Measurements from ENCODE around the gene FCER1G.
"Not testable (repeated sequence)": the region's sequence is repeated elsewhere in the genome, so short reads cannot be mapped to it uniquely, and the experiment has no call there.

FCER1G gene

DNA sequence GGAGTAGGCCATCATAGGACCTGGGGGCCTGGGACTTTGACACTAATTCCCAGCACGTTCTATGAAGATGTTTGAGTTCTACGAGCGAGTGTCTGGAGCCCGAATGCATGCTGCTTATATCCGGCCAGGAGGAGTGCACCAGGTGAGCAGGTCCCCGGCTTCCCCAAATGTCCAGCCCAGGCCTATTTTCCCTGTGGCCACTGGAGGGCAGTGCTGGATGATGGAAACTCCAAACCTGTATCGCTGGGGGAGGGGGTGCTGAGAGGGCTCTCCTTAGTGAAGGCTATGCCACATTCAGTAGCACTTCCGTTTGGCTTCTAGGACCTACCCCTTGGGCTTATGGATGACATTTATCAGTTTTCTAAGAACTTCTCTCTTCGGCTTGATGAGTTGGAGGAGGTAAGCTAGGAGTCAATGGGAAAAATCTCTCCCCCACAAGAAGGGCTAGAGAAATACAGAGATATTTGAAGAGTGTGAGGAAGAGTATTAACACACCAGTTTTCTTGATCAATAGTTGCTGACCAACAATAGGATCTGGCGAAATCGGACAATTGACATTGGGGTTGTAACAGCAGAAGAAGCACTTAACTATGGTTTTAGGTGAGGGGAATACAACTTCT lies 5.2 kb upstream of the FCER1G start:
- DNase-seq, result peak in 1 of 2 experiments; percentile 39

- no peak for DNase-seq
Measured at GRCh38 chr1:161214369-161214768, 726 bp upstream of the FCER1G start.

GRCh38 chr1:161216945-161217712 lies 2.0 kb downstream of the FCER1G start:
- no peak for DNase-seq

DNA sequence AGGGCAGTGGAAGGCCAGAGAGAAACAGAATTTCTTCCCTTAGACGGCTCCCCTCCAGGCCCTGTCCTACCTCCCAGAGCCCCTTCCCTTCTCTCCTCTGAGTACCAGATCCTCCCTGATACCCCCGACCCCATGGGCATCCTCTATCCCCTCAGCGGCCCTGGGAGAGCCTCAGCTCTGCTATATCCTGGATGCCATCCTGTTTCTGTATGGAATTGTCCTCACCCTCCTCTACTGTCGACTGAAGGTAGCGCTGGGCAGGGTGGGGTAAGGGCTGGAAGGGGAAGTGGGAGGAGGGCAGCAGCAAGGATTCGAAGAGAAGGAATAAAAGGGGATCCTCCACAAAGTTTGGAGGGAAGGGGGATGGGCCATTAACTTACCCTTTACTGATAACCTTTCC lies 2.7 kb downstream of the FCER1G start:
- DNase-seq, result no peak

DNA sequence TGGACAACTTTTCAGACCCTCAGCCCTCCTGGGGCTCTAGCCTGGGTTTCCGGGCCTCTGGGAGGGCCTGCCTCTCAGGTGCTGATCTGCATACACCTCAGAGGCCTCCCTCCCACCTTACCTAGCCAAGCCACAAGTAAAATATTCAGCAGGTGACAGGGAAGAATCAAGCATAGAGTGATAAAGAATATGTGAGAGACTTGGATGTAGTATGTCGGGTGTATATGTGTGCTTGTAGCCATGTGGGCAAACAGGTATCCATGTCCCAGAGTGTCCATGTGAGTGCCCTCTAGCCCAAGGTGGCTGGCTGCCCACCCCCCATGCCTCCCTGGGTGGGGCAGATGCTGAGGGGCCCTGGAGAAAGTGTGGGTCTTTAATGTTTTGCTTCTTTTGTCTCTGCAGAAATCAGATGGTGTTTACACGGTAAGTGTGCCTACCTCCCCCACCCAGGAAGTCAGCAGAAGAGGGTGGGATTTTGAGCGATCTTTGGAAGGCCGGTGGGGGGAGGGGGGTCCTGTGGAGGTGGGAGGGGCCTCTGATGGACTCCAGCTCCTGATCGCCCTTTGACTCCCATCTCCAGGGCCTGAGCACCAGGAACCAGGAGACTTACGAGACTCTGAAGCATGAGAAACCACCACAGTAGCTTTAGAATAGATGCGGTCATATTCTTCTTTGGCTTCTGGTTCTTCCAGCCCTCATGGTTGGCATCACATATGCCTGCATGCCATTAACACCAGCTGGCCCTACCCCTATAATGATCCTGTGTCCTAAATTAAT lies 3.4 kb downstream of the FCER1G start:
- no peak for DNase-seq

DNA sequence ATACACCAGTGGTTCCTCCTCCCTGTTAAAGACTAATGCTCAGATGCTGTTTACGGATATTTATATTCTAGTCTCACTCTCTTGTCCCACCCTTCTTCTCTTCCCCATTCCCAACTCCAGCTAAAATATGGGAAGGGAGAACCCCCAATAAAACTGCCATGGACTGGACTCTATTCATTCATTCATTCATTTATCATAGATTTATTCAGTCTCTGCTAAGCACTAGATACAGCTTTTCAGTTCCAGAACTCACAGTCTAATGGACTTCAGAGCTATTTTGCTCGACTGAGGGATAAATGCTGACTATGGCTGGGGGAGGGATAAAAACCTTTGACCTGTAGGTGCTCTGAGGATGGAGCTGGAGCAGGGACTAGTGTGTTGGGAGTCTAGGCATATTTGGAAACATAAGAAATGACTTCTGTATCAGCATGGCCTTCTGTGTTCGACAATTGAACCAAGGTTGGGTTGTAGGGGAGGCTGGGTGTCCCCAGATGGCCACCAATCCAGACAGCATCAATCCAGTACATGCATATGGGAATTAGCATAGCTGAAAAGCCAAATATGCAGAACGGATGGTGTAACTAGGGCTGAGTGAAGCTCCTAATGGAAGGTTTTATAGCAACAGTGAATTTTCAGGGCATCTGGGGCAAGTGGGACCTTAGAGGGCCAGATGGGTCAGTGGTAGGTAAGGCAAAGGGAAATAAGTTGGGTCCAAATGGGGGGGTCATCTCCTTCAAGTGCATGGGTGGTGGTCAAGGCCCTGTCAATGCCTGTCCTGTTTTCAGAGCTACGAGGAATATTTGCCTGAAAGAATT lies 4.2 kb downstream of the FCER1G start:
- DNase-seq, result no peak

GRCh38 chr1:161220002-161220401 lies 4.9 kb downstream of the FCER1G start:
- DNase-seq, result no peak

DNA sequence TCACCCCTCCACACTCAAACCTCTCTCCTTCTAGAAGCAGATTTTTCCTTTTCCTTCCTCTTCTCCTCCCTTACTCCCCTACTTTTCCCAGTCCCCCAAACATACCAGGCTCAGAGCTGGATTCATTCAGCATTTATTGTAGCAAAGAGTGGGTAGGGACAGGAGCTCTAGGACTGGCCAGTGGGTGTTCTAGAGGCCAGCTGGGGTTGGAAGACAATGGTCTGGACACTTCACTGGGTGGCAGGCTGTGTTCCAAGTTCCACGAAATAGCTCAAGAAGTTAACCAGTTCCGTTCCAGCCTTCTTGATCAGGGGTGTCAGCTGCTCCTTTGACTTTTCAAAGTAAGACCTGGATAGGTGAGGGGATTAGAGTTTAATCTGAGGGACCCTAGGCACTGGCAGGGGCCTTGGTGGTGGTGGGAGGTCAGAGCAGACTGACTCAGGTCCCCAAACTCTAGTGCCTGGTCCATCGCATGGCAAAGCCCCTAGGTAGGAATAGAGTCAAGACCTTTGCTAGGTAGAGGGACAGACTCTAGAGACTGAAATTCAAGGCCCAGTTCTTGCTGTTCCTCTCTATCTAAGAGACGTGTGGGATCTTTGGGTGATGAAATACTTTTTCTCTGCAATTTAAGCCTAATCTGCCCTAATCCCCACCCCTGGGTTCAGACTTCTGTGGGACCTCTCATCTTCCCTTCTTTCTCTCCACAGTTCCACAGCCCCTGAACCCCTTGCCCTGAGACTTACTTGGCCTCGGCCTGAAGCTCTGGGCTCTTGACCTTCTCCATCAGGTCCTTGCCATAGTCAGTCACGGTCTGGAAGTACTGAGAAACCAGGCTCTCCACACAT lies 7.3 kb downstream of the FCER1G start:
- DNase-seq, result no peak

DNA sequence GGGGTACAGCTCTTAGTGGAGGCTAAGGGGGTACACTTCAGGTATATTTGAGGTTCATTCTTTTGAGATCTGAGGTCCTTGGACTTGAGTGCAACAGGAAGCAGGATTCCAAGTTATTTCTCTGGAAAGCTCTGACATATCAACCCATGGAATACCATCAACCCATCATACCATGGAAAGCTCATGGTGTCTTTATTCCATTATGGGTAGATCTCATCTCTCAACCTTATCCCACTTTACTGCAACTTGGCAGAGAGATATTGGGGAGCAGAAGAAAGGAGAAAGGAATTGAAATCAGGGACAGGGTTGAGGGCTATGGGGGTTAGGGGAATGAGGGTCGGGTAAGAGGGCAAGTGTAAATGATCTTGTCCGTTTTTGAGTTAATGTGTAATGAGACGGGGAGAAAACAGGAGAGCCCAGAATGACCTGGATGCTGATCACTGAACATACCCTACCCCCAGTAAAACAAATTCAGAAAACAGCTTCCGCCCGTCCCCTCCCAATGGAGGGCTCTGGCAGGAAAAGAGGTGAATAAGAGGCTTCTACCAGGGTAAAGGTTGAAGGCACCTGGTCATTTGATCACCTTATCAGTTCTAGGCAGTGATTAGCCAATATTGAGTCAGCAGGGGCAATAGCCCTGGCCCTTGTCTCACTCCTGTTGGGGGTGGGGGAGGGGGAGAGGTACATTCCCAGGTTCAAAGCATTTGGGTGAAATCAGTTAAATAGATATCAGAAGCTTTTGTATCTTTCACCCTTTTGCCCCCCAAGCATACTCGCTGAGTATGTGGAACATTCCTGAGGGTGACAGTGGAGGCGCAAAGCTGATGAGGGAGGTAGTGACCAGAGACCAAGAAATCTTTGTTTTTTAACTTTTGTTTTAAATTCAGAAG lies 9.0 kb downstream of the FCER1G start:
- no peak for DNase-seq

- not testable (repeated sequence) for DNase-seq
Measured at GRCh38 chr1:161224695-161225087, 9.6 kb downstream of the FCER1G start.

GRCh38 chr1:161225178-161225533 lies 10.1 kb downstream of the FCER1G start:
- DNase-seq, result no peak

- no peak for DNase-seq
Measured at GRCh38 chr1:161225534-161226319, 10.6 kb downstream of the FCER1G start, which contains the start of gene TOMM40L. Gene TOMM40L, plus strand, starts transcription at chr1:161226060. Its CDS starts 430 bp downstream, at chr1:161226490.

DNA sequence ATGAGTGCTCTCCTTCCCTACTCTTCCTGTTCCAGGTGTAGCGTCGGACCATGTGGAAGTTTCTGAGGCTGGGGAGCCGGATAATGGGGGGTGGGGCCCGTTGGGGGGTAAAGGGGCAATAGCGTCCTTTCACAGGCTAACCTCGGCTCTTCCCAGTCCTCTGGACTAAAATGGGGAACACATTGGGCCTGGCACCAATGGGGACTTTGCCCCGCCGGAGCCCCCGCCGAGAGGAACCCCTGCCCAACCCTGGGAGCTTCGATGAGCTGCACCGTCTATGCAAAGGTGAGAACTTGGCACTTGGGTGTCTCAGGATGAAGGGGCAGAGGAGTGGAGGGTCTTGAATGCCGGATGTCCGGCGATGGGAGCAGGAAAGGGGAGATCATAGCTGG lies 11.2 kb downstream of the FCER1G start:
- no peak for DNase-seq

DNA sequence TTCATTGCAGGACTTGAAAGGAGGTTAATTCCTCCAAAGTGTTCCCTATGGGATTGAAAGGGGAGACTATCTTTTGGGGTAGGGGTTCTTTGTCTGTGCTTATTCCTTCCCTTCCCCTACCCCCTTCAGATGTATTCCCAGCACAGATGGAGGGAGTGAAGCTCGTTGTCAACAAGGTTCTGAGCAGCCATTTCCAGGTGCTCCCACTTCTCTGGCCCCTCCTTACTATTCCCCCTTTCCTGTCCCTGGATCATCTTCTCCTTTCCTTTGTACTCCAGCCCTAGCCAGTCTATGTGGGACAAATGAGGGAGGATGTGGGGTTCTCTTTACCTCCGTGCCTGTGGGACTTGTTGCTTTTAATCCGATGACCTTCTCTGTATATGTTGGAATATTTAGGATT lies 11.7 kb downstream of the FCER1G start:
- no peak for DNase-seq

DNA sequence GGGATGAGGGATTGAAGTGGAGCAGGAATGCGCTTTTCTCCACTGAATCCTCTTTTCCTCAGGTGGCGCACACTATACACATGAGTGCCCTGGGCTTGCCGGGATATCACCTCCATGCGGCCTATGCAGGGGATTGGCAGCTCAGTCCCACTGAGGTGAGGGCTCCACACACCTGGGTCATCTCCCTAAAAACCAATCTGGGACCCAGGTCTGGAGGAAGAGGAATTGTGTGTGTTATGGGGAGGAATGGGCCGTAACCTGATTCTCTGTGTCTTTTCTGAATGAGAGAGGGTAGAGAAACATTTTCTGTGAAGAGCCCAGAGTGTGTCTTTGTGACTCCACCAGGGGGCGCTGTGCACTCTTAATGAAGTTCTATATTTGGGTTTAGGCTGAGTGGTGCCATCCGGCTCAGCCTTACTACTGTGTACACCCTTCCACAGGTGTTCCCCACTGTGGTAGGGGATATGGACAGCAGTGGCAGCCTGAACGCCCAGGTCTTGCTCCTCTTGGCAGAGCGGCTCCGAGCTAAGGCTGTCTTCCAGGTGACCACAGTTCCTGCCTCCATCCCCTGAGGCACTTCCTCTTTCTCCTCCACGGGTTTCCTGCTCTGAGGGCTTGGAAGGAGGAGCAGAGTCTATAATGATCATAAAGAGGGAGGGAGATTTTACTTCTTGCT lies 12.2 kb downstream of the FCER1G start:
- peak in 1 of 2 experiments; percentile 28 for DNase-seq

- DNase-seq, result no peak
Measured at GRCh38 chr1:161228032-161228431, 12.9 kb downstream of the FCER1G start.

DNA sequence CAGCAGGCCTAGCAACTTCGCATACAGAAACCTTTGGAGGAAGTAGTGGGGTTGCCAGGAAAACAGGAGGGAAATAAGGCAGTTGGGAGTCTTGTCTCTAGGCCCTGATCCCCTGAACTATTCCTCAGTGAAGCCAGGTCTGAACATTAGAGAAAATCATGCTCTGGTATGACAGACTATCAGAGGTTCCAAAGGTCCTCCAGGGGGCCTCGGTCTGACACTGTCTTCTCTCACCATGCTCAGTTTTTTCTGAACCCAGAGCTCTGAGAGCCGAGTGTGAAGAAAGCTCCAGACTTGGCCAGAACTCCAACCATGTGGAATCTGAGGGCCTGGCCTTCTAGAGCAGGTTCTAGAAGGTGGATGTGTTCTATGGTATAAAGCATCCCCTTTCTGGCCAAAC lies 14.8 kb downstream of the FCER1G start:
- no peak for DNase-seq

GRCh38 chr1:161230762-161231161 lies 15.7 kb downstream of the FCER1G start:
- DNase-seq, result no peak

DNA sequence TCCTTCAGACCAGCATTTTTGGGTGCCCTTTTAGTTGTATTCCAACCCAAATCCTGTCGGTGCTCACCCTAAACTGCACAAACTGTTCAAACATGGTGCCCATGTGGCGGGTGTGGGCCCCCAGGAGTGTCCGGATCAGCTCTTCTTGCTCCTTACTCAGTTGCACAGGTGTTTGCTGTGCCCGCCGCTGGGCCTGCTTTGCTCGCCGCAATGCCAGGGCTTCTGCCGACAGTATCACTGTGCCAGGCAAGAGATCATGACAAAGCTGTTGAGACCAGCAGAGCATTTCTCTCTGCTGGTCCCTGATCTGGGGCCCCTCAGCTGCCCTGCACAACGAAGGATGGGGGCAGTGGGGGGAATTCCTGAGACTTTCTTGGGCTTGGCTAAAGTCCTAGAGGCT lies 18.0 kb downstream of the FCER1G start:
- DNase-seq, result no peak

Measured in SW 1271 (cell line).